H1 (cell line): ENCODE data around the gene DPP4. TPM values are rescaled to one million over a fixed set of nuclear protein-coding genes. Genes with fewer than 3 reads are reported as not detected.

Source experiments
- CTCF ChIA-PET: fragments of 300-600 bp; sonication (Branson Sonifier 250); formaldehyde crosslinking; loops from one replicate; lab custom pipeline; 2021; ENCODE audit not compliant: partially characterized antibody; lab: Charles Lee
- POLR2A ChIA-PET: fragments of 300-600 bp; sonication (Branson Sonifier 250); formaldehyde crosslinking; loops from one replicate; lab custom pipeline; 2021; ENCODE audit warnings: inconsistent platforms; ENCODE audit not compliant: partially characterized antibody; lab: Charles Lee
- DNase-seq, 2 experiments: peaks; one replicate each; pipeline versions ENCODE4 v3.0.0 to v3.0.0-alpha.2; 2010 to 2022; ENCODE audit warnings: low spot score in 2 of 2, low read depth in 1 of 2, mixed read lengths in 1 of 2
- FAIRE-seq: peaks from 2 replicates; lab custom pipeline; 2011; peaks lifted over from hg19 to GRCh38; lab: Jason Lieb, UNC
- H2AFZ ChIP-seq: 2 replicates; pipeline ENCODE4 v1.8.1; 2012; ENCODE audit warnings: low read length, inconsistent platforms
- H2AK5ac ChIP-seq: 2 replicates; pipeline ENCODE4 v1.6.1; 2013; ENCODE audit warnings: low read depth, low read length
- H2BK120ac ChIP-seq: replicated peaks from 2 replicates; pipeline ENCODE3; 2013; ENCODE audit warnings: low read depth, low read length, inconsistent platforms
- H2BK12ac ChIP-seq: 2 replicates; pipeline ENCODE4 v1.6.1; 2013; ENCODE audit warnings: low read depth, low read length
- H2BK15ac ChIP-seq: 2 replicates; pipeline ENCODE4 v1.6.1; 2013; ENCODE audit warnings: low read length
- H2BK20ac ChIP-seq: 2 replicates; pipeline ENCODE4 v1.6.1; 2013; ENCODE audit warnings: low read length
- H2BK5ac ChIP-seq: 2 replicates; pipeline ENCODE4 v1.6.1; 2013; ENCODE audit warnings: low read depth, low read length
- H3K14ac ChIP-seq: 2 replicates; pipeline ENCODE4 v1.6.1; 2013; ENCODE audit warnings: inconsistent platforms; ENCODE audit not compliant: insufficient read length
- H3K18ac ChIP-seq: 2 replicates; pipeline ENCODE4 v1.6.1; 2013; ENCODE audit warnings: low read length; ENCODE audit errors: extremely low read depth
- H3K23ac ChIP-seq: 2 replicates; pipeline ENCODE4 v1.6.1; 2013; ENCODE audit warnings: inconsistent platforms; ENCODE audit not compliant: insufficient read length
- H3K23me2 ChIP-seq: 2 replicates; pipeline ENCODE4 v1.6.1; 2013; ENCODE audit warnings: low read depth, low read length
- H3K27ac ChIP-seq: 2 replicates; pipeline ENCODE4 v1.6.1; 2011; ENCODE audit warnings: low read depth, low read length, inconsistent platforms
- H3K27me3 ChIP-seq, 4 experiments: replicated peaks in 1 of 4; 1 replicate in 1 of 4; 2 replicates in 3 of 4; pipeline versions ENCODE4 v1.6.1 to v1.8.1; 2011 to 2013; ENCODE audit warnings: low read length in 3 of 4, mild to moderate bottlenecking in 3 of 4, inconsistent platforms in 2 of 4, mixed read lengths in 2 of 4, moderate library complexity in 1 of 4; ENCODE audit not compliant: control insufficient read depth in 3 of 4, insufficient read depth in 3 of 4; ENCODE audit errors: extremely low read depth in 1 of 4
- H3K36me3 ChIP-seq, 4 experiments: 2 replicates each; pipeline versions ENCODE4 v1.6.1 to v1.8.1; 2011 to 2013; ENCODE audit warnings: mild to moderate bottlenecking in 4 of 4, low read length in 3 of 4, moderate library complexity in 2 of 4, control low read depth in 1 of 4, inconsistent platforms in 1 of 4; ENCODE audit not compliant: insufficient read depth in 4 of 4, control insufficient read depth in 2 of 4
- H3K4ac ChIP-seq: replicated peaks from 2 replicates; pipeline ENCODE3; 2013; ENCODE audit warnings: low read length, low read depth, mixed read lengths, inconsistent platforms; ENCODE audit not compliant: insufficient read length
- H3K4me1 ChIP-seq, 4 experiments: replicated peaks in 1 of 4; 1 replicate in 1 of 4; 2 replicates in 3 of 4; pipeline versions ENCODE4 v1.6.1 to v1.8.1; 2011 to 2013; ENCODE audit warnings: low read length in 3 of 4, inconsistent platforms in 2 of 4, mixed read lengths in 1 of 4; ENCODE audit not compliant: insufficient read depth in 4 of 4, control insufficient read depth in 3 of 4
- H3K4me2 ChIP-seq, 2 experiments: 2 replicates each; pipeline versions ENCODE4 v1.6.1 to v1.8.1; 2011 to 2013; ENCODE audit warnings: low read depth in 2 of 2, low read length in 2 of 2, control low read depth in 1 of 2, inconsistent platforms in 1 of 2, mild to moderate bottlenecking in 1 of 2; ENCODE audit not compliant: insufficient read depth in 1 of 2
- H3K4me3 ChIP-seq, 4 experiments: fragments of 200-600, 300-600 bp in 1 of 4; sonication (generic), shearing (Covaris generic), sonication (Bioruptor Twin) in 1 of 4; 2 replicates each; pipeline versions ENCODE4 v1.5.1 to v1.8.1; 2011 to 2016; ENCODE audit warnings: low read length in 4 of 4, low read depth in 3 of 4, control low read depth in 2 of 4, inconsistent platforms in 2 of 4, mild to moderate bottlenecking in 2 of 4, mixed read lengths in 1 of 4, moderate library complexity in 1 of 4; ENCODE audit not compliant: insufficient read depth in 2 of 4; ENCODE audit errors: extremely low read depth in 1 of 4
- H3K56ac ChIP-seq: replicated peaks from 2 replicates; pipeline ENCODE3; 2013; ENCODE audit warnings: low read depth, mild to moderate bottlenecking, mixed read lengths, low read length, inconsistent platforms; ENCODE audit not compliant: insufficient read length
- H3K79me1 ChIP-seq: 2 replicates; pipeline ENCODE4 v1.6.1; 2013; ENCODE audit warnings: low read depth, low read length, control low read depth
- H3K79me2 ChIP-seq, 2 experiments: 2 replicates each; pipeline versions ENCODE4 v1.6.1 to v1.8.1; 2012 to 2013; ENCODE audit warnings: low read length in 2 of 2, mild to moderate bottlenecking in 2 of 2, inconsistent platforms in 1 of 2; ENCODE audit not compliant: insufficient read depth in 2 of 2, control insufficient read depth in 1 of 2
- H3K9ac ChIP-seq, 4 experiments: replicated peaks in 1 of 4; 1 replicate in 1 of 4; 2 replicates in 3 of 4; pipeline versions ENCODE4 v1.6.1 to v1.8.1; 2011 to 2013; ENCODE audit warnings: low read depth in 3 of 4, low read length in 3 of 4, control low read depth in 2 of 4, mild to moderate bottlenecking in 2 of 4, moderate library complexity in 2 of 4, inconsistent platforms in 1 of 4; ENCODE audit errors: extremely low read depth in 1 of 4
- H3K9me3 ChIP-seq, 2 experiments: 2 replicates each; pipeline versions ENCODE4 v1.6.1 to v1.8.1; 2012 to 2013; ENCODE audit warnings: mild to moderate bottlenecking in 2 of 2, moderate library complexity in 2 of 2, control low read depth in 1 of 2, inconsistent platforms in 1 of 2, low read depth in 1 of 2, low read length in 1 of 2, mixed read lengths in 1 of 2; ENCODE audit not compliant: insufficient read depth in 2 of 2
- H4K20me1 ChIP-seq, 2 experiments: replicated peaks in 1 of 2; 2 replicates each; pipeline versions ENCODE3 to v1.8.1; 2011 to 2013; ENCODE audit warnings: inconsistent platforms in 2 of 2, low read length in 2 of 2, mild to moderate bottlenecking in 1 of 2; ENCODE audit not compliant: insufficient read depth in 2 of 2, control insufficient read depth in 1 of 2
- H4K5ac ChIP-seq: 2 replicates; pipeline ENCODE4 v1.6.1; 2013; ENCODE audit warnings: low read length, low read depth, mixed read lengths, inconsistent platforms; ENCODE audit not compliant: insufficient read length
- H4K8ac ChIP-seq: 2 replicates; pipeline ENCODE4 v1.8.0; 2013; ENCODE audit warnings: mild to moderate bottlenecking, moderate library complexity, low read length, inconsistent platforms; ENCODE audit not compliant: insufficient read depth; ENCODE audit errors: extremely low read depth
- H4K91ac ChIP-seq: replicated peaks from 2 replicates; pipeline ENCODE3; 2013; ENCODE audit warnings: low read length, mixed read lengths, inconsistent platforms; ENCODE audit not compliant: insufficient read length
- CEBPB ChIP-seq: IDR thresholded peaks from 2 replicates; pipeline ENCODE4 v1.6.1; 2012; ENCODE audit warnings: low read depth, low read length
- TAF7 ChIP-seq: optimal IDR thresholded peaks from 2 replicates; pipeline ENCODE3; 2011; ENCODE audit warnings: low read depth, mild to moderate bottlenecking, inconsistent platforms, low read length, moderate library complexity, borderline replicate concordance
- WGBS, 2 experiments: shearing (Covaris generic) in 1 of 2; methylation state at CpG; one replicate each; pipeline versions ENCODE4 v1.1.6 to v1.1.7; 2013 to 2015; ENCODE audit warnings: low lambda C conversion rate in 2 of 2, mixed read lengths in 2 of 2, inconsistent platforms in 1 of 2, low coverage in 1 of 2, missing lambda C conversion rate in 1 of 2; ENCODE audit not compliant: insufficient replicate concordance in 2 of 2, insufficient coverage in 1 of 2, insufficient read length in 1 of 2; ENCODE audit errors: extremely low coverage in 1 of 2, missing lambda C conversion rate in 1 of 2; 5-methylcytosine and 5-hydroxymethylcytosine counted together
- polyA plus RNA-seq, 7 experiments: library from polyadenylated mRNA; depleted of rRNA in 3 of 7; stranded (reverse) in 5 of 7; unstranded in 2 of 7; fragments of >200 nt in 5 of 7; fragments of 200-250 nt in 2 of 7; gene quantifications; 1 replicate in 5 of 7; 2 replicates in 1 of 7; 4 replicates in 1 of 7; pipeline versions ENCODE4 v1.2.1 to v1.2.3, GENCODE V29; 2011 to 2013; ENCODE audit warnings: missing spikeins in 2 of 7, mixed read lengths in 2 of 7
- total RNA-seq: library from RNA; stranded (reverse); fragmentation: NEBNext Ultra II Directional; extraction: Animal tissue kit (Norgen Biotek cat#: 25700); gene quantifications from 2 replicates; pipeline ENCODE4 v1.2.1, GENCODE V29; 2021

DPP4 gene
- total and polyA plus RNA-seq, 2 of the 8 experiments (the other 6 are each of a cell fraction or from before 2014, with no cell fraction given) = 1.3 to 3.1 TPM

DNA sequence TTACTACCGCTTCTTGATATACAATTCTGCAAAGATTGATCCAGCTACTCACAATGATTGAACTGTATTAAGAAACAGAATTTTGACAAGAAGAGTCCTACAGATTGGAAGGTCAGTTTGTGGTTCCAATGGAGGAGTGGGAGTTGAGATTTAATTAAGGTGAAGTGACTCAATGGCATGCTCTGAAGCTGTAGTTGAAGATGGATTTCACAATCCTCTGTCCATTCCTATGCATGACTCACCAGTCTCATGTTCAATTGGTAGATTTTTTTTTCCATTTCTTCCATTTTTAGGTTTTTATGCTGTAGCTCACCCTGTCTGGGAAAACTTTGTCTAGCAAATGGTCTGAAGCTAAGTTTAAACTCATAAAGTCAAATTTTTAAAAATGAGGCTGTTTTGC, 83.3 kb downstream of the DPP4 start:
- Histone ChIP-seq H3K4me3 (no peak overlapping the region), H3K36me3 (no peaks in the 10 kb centered on the region), H3K9me3 (no peaks in the 10 kb centered on the region), H2BK5ac (no peak overlapping the region), H2BK120ac (no peak overlapping the region), H2BK20ac (no peak overlapping the region), H2AK5ac (no peak overlapping the region), H2AFZ (no peak overlapping the region), H3K18ac (no peak overlapping the region), H3K56ac (no peak overlapping the region), H4K20me1 (no peaks in the 10 kb centered on the region), H2BK15ac (no peak overlapping the region), H3K4me2 (no peak overlapping the region), H3K4ac (no peak overlapping the region), H4K91ac (no peak overlapping the region), H3K79me2 (no peaks in the 10 kb centered on the region), H3K4me1 (no peaks in the 10 kb centered on the region), H3K27me3 (no peaks in the 10 kb centered on the region), H4K8ac (no peak overlapping the region), H3K14ac (no peak overlapping the region), H3K23me2 (no peaks in the 10 kb centered on the region), H4K5ac (no peak overlapping the region), H3K23ac (no peak overlapping the region), H3K9ac (no peak overlapping the region), H3K79me1 (no peaks in the 10 kb centered on the region), H2BK12ac (no peak overlapping the region), H3K27ac (no peak overlapping the region)
- WGBS, 2 experiments = 83% methylated on average over 1 of the region's 1 CpG; no CpG with 5 or more reads in 1 of the 2 experiments
- ChIA-PET POLR2A (no interaction called here), CTCF (interaction anchor here (0.7 to 3.0 kb wide), 6 partner anchors 8 to 307 kb away, joined by 3 to 11 read pairs (median 7); no protein-coding TSS in a partner anchor)
- TF ChIP-seq TAF7 (no peak), CEBPB (0 out of 2 replicates have a peak, but pooled peaks have one; percentile 3)
- FAIRE-seq (no peak), DNase-seq (no peak)
